Testis (tissue), 3 donors: ENCODE results near the gene EXOC6. TPM values are rescaled to one million over a fixed set of nuclear protein-coding genes. Genes with fewer than 3 reads are reported as not detected.

Source experiments
- DNase-seq: peaks from one replicate; pipeline ENCODE4 v3.0.0-alpha.2; 2019
- H3K27ac ChIP-seq, 2 donors: fragments of 200-600 bp; sonication (generic); one replicate each; pipeline ENCODE4 v1.5.1; 2019
- H3K27me3 ChIP-seq: fragments of 200-600 bp; sonication (generic); one replicate; pipeline ENCODE4 v1.5.1; 2019
- H3K36me3 ChIP-seq: fragments of 200-600 bp; sonication (generic); one replicate; pipeline ENCODE4 v1.5.1; 2017; ENCODE audit warnings: low read depth; ENCODE audit errors: missing control alignments
- H3K4me1 ChIP-seq: fragments of 200-600 bp; sonication (generic); one replicate; pipeline ENCODE4 v1.5.1; 2019
- H3K4me3 ChIP-seq, 2 donors: fragments of 200-600 bp; sonication (generic); one replicate each; pipeline ENCODE4 v1.5.1; 2017 to 2019
- H3K9me3 ChIP-seq: fragments of 200-600 bp; sonication (generic); one replicate; pipeline ENCODE4 v1.5.1; 2017
- POLR2A ChIP-seq: fragments of 450-650 bp; IDR thresholded peaks from one replicate; pipeline ENCODE4 v1.6.1; 2017; ENCODE audit warnings: antibody characterized with exemption, mild to moderate bottlenecking, moderate library complexity
- WGBS, 2 donors: methylation state at CpG; one replicate each; pipeline ENCODE4 v1.1.5; 2018; 5-methylcytosine and 5-hydroxymethylcytosine counted together
- intact Hi-C: fragments of 100-400 bp; cut with DNase I; formaldehyde crosslinking; loops from one replicate; pipeline ENCODE4 v1.15.1; 2023; ENCODE audit warnings: low total_unique reads
- polyA plus RNA-seq: library from polyadenylated mRNA; stranded (reverse); fragments of 350-450 nt; fragmentation: Illumina TruSeq; extraction: RNeasy Lipid Tissue Mini Kit (QIAGEN cat#74804); gene quantifications from one replicate; pipeline ENCODE4 v1.2.3, GENCODE V29; 2014; ENCODE audit warnings: low read depth, low replicate concordance; ENCODE audit not compliant: insufficient read depth
- total RNA-seq, 2 donors: library from RNA; depleted of rRNA; stranded (reverse); fragments of >200 nt; gene quantifications; one replicate each; pipeline ENCODE4 v1.2.3, GENCODE V29; 2016
- TF ChIP-seq, protein P1 (sequence below), 3 experiments: fragments of 450-650 bp in 2 of 3; fragments of 200-600 bp in 1 of 3; sonication (generic) in 1 of 3; IDR thresholded peaks; one replicate each; pipeline ENCODE4 v1.5.1; 2016 to 2019; ENCODE audit warnings: antibody characterized with exemption in 3 of 3, mild to moderate bottlenecking in 2 of 3, moderate library complexity in 1 of 3

Gene EXOC6
- total and polyA plus RNA-seq, 3 donors from 2014 or later, result 13.3 to 38.5 (median 28.0) TPM

DNA sequence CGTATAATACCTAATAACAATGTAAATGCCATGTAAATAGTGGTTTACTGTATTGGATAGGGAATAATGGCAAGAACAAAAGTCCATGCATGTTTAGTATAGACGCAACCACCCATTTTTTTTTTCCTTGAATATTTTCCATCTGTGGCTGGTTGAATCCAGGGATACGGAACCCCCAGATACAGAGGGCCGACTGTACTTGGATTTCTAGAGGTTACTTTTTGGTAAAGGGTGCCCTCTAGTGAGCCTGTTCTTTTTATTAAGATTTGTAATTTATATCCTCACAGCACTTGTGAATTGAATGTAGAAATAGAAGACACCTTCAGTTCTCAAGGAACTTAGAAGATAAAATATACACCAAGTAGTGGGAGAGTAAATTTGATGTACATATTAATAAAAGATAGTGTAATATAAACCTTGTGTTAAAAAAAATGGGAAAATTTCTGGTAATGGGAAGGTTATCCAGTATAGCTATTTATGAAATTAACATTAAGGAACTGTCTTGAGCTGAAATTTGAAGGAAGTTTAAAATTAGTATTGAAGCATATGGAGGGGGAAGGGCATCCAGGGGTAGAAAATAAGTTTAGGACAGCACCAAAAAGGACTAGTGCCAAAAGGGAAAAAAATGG lies 32.0 kb downstream of the EXOC6 start:
- WGBS, 2 donors, result 44 to 47% methylated on average over 4 of the region's 4 CpGs

DNA sequence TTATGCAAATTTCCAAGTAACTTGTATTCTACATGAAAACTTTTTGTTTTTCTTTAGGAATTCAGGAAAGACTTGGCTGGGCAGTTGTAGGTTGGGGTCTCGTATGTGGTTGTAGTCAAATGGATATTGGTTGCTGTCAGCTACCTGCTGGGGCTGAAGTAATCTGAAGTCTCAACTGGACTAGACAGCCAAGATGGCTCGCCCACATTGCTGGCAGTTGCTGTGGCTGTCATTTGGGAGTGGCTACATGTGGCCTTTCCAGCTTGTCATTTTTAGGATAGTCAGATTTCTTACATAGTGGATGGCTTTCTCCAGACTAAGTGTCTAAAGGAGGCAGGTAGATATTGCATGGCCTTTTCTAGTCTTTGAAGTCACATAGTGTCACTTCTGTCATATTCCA lies 32.6 kb downstream of the EXOC6 start:
- Histone ChIP-seq H3K9me3 (no peaks in the 10 kb centered on the region), H3K4me1 (peaks cover 6% of the 10 kb centered on the region), H3K27ac (no peak overlapping the region), H3K36me3 (no peaks in the 10 kb centered on the region), H3K27me3 (no peaks in the 10 kb centered on the region), H3K4me3 (no peak overlapping the region)
- intact Hi-C loops, result no loop called here
- WGBS, 2 donors, result 78 to 88% methylated on average over 2 of the region's 2 CpGs
- TF ChIP-seq, protein P1, sequence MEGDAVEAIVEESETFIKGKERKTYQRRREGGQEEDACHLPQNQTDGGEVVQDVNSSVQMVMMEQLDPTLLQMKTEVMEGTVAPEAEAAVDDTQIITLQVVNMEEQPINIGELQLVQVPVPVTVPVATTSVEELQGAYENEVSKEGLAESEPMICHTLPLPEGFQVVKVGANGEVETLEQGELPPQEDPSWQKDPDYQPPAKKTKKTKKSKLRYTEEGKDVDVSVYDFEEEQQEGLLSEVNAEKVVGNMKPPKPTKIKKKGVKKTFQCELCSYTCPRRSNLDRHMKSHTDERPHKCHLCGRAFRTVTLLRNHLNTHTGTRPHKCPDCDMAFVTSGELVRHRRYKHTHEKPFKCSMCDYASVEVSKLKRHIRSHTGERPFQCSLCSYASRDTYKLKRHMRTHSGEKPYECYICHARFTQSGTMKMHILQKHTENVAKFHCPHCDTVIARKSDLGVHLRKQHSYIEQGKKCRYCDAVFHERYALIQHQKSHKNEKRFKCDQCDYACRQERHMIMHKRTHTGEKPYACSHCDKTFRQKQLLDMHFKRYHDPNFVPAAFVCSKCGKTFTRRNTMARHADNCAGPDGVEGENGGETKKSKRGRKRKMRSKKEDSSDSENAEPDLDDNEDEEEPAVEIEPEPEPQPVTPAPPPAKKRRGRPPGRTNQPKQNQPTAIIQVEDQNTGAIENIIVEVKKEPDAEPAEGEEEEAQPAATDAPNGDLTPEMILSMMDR (IDR thresholded peaks at IDR 0.05), result no peak
- no peak for TF ChIP-seq POLR2A
- DNase-seq, result no peak

More for the DNA sequence above, 32.0 kb downstream of the EXOC6 start:
- peaks cover 6% of the 10 kb centered on the region for H3K4me1 ChIP-seq
- DNase-seq, result no peak
- H3K27me3 ChIP-seq, result no peaks in the 10 kb centered on the region
- no peak overlapping the region for H3K4me3 ChIP-seq
- intact Hi-C loops, result no loop called here
- TF ChIP-seq POLR2A, result no peak
- TF ChIP-seq, protein P1 (IDR thresholded peaks at IDR 0.05), result peak in 2 of 3 experiments; percentile 25 to 34
- no peaks in the 10 kb centered on the region for H3K9me3 ChIP-seq
- no peak overlapping the region for H3K27ac ChIP-seq
- H3K36me3 ChIP-seq, result no peaks in the 10 kb centered on the region

DNA sequence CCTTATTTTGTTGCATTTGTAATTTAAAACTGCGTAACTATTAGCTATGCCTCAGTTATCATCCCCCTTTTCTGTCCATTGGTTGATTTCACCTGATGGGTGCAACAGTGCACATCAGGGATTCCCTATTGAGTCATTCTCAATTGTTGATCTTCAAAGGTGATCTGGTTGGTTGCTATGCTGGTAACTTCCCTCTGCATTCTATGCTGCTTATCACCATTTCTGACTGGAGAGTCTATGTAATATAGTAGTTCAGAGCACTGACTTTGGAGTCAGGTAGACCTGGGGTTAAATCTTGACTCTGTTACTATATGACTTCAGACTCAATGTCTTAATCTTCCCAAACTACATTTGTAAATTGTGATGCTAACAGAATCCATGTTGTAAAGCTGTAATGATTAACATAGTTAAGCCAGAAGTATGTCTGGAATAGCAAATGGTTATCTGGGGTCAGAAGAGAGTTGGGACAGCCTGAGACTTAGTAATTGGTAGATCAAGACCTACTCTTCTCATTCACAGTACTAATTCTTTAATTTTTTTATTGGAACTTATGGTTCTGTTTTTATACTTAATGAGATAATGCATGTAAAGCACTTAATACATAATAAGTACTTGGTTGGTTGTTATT lies 38.1 kb downstream of the EXOC6 start:
- H3K9me3 ChIP-seq, result no peaks in the 10 kb centered on the region
- peaks cover 6% of the 10 kb centered on the region for H3K4me1 ChIP-seq
- no peaks in the 10 kb centered on the region for H3K27me3 ChIP-seq
- 97 to 100% methylated on average over 1 of the region's 1 CpG for WGBS, 2 donors
- intact Hi-C loops, result no loop called here
- no peak for DNase-seq
- no peaks in the 10 kb centered on the region for H3K36me3 ChIP-seq
- no peak for TF ChIP-seq POLR2A
- TF ChIP-seq, protein P1 (IDR thresholded peaks at IDR 0.05), result no peak
- H3K27ac ChIP-seq, result no peak overlapping the region
- H3K4me3 ChIP-seq, result no peak overlapping the region

DNA sequence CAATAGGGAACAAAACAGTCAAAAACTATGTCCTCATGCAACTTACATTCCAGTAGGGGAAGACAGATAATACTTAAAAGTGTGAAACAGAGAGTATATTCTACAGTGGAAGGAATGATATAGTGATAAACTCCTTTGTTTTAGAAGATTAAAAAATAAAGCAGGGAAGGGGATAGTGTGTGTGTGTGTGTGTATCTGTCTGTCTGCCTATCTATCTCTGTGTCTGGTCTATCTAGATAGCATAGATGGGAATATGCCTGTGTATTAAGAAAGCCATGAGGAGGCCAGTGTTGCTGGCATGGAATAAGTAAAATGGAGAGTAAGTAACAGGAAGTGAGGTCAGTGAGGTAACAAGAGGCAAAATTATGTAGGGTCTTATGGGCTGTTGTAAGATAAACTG lies 42.2 kb downstream of the EXOC6 start:
- TF ChIP-seq, protein P1 (IDR thresholded peaks at IDR 0.05), result no peak
- Histone ChIP-seq H3K27me3 (no peaks in the 10 kb centered on the region), H3K27ac (no peak overlapping the region), H3K4me3 (no peak overlapping the region), H3K9me3 (no peaks in the 10 kb centered on the region), H3K36me3 (no peaks in the 10 kb centered on the region), H3K4me1 (no peaks in the 10 kb centered on the region)
- intact Hi-C loops, result no loop called here
- no peak for DNase-seq
